Measurements from ENCODE around the gene FCSK. TPM values are rescaled to one million over a fixed set of nuclear protein-coding genes. Genes with fewer than 3 reads are reported as not detected.
A peak's percentile ranks its signal among the peaks of the same experiment; 100 is the strongest.

FCSK gene
- total and polyA plus RNA-seq, 2 of the 13 experiments (the other 11 are each of a cell fraction or from before 2014, with no cell fraction given), result 9.1 to 19.2 TPM

- H3K4me1 ChIP-seq (ENCODE audit: insufficient read depth, low read length), result peaks cover 32% of the 10 kb centered on the region
- in situ Hi-C loops (cut with HindIII; ENCODE audit: extremely low pct_ligation_motif_present, low pct_unique_long_range_greater_than_20kb) (no loop called here), intact Hi-C loops (cut with micrococcal nuclease; ENCODE audit: unreplicated experiment) (loop anchor here (2.0 kb wide), 1 partner anchor 130 kb away; no protein-coding TSS in a partner anchor)
- H3K79me2 ChIP-seq (ENCODE audit: insufficient read depth, low read length), result peaks cover 52% of the 10 kb centered on the region
- DNase-seq (ENCODE audit: low spot score) (no peak), FAIRE-seq (no peak), ATAC-seq (no peak)
- ChIA-PET CTCF (ENCODE audit: low intra/inter-chr PET ratio, low total read pairs) (no interaction called here), POLR2A (interaction anchor here (0.6 to 1.9 kb wide), 11 partner anchors 9 to 203 kb away, joined by 3 to 23 read pairs (median 3); no protein-coding TSS in a partner anchor)
- H3K4me2 ChIP-seq (ENCODE audit: low read depth, low read length), result peak overlapping the region; percentile 86
- H3K27me3 ChIP-seq (ENCODE audit: control insufficient read depth in 1 of 2, insufficient read depth in 2 of 2, low read length in 2 of 2), result peaks cover 0 to 5% of the 10 kb centered on the region in 2 experiments; a peak in 1 of 5 replicates
- peak overlapping the region; percentile 70 for H2AFZ ChIP-seq (ENCODE audit: low read length)
- peak overlapping the region; percentile 99 for H3K9ac ChIP-seq (ENCODE audit: insufficient read depth, low read depth, low read length)
- H3K27ac ChIP-seq (ENCODE audit: extremely low read length, insufficient read depth, low read length), result peak overlapping the region; percentile 93
- H3K4me3 ChIP-seq (replicated peaks in 1 of 3; ENCODE audit: insufficient read depth in 1 of 3, low read depth in 2 of 3, low read length in 3 of 3), result peak overlapping the region; percentile 98 to 99 (median 99)
- peaks cover 26% of the 10 kb centered on the region for H4K20me1 ChIP-seq (ENCODE audit: insufficient read depth, low read length)
- TF ChIP-seq MBD4 (IDR thresholded peaks at IDR 0.05; ENCODE audit: borderline replicate concordance, low read length), result 0 out of 2 replicates have a peak, but pooled peaks have one; percentile 31
- TF ChIP-seq NPAS2 (CRISPR knock-in tag; IDR thresholded peaks at IDR 0.05; ENCODE audit: borderline replicate concordance), result 0 out of 2 replicates have a peak, but pooled peaks have one; percentile 34
- TF ChIP-seq PBX2 (CRISPR knock-in tag; IDR thresholded peaks at IDR 0.05), result no peak
- TF ChIP-seq NAIF1 (CRISPR knock-in tag; IDR thresholded peaks at IDR 0.05; ENCODE audit: borderline replicate concordance), result 0 out of 2 replicates have a peak, but pooled peaks have one; percentile 35
- 0 out of 2 replicates have a peak, but pooled peaks have one; percentile 12 for TF ChIP-seq SIN3A (IDR thresholded peaks at IDR 0.05; ENCODE audit: borderline replicate concordance, low read depth, low read length)
- 0 out of 2 replicates have a peak, but pooled peaks have one; percentile 46 for TF ChIP-seq FOXO4 (CRISPR knock-in tag; conservative IDR thresholded peaks at IDR 0.05)
- TF ChIP-seq ZNF558 (CRISPR knock-in tag; IDR thresholded peaks at IDR 0.05; ENCODE audit: borderline replicate concordance), result 0 out of 2 replicates have a peak, but pooled peaks have one; percentile 28
- no peak for TF ChIP-seq HMGXB3 (CRISPR knock-in tag; IDR thresholded peaks at IDR 0.05; ENCODE audit: borderline replicate concordance)
- TF ChIP-seq CAMTA2 (CRISPR knock-in tag; IDR thresholded peaks at IDR 0.05; ENCODE audit: borderline replicate concordance), result 0 out of 2 replicates have a peak, but pooled peaks have one; percentile 3
- no peaks in the 10 kb centered on the region for H3K9me3 ChIP-seq (ENCODE audit: low read length)
- H3K36me3 ChIP-seq (replicated peaks in 1 of 2; ENCODE audit: control insufficient read depth in 1 of 2, insufficient read depth in 2 of 2, low read length in 2 of 2), result peaks cover 10 to 22% of the 10 kb centered on the region in 2 experiments
- BruUV-seq (replicated peaks), result no TSS peak
- 48% methylated on average over 18 of the region's 18 CpGs for WGBS (ENCODE audit: low lambda C conversion rate)
Measured at GRCh38 chr16:70522216-70523075, 68.1 kb downstream of the FCSK start.

All from HepG2 (cell line).